ENCODE results near the gene MIP.
"Not testable (repeated sequence)": the region's sequence is repeated elsewhere in the genome, so short reads cannot be mapped to it uniquely, and the experiment has no call there.

The MIP gene

GRCh38 chr12:56462565-56462964 lies 8.1 kb upstream of the MIP start:
- no peak for DNase-seq

GRCh38 chr12:56461235-56462159 lies 7.0 kb upstream of the MIP start:
- no peak for DNase-seq

- DNase-seq: no peak
These were observed 3.4 kb upstream of the MIP start for GRCh38 chr12:56457817-56458216.

GRCh38 chr12:56451147-56451546 lies 3.3 kb downstream of the MIP start:
- DNase-seq: no peak

GRCh38 chr12:56450241-56450640 lies 4.2 kb downstream of the MIP start:
- no peak for DNase-seq

- no peak for DNase-seq
These were observed 4.9 kb downstream of the MIP start for GRCh38 chr12:56449622-56449984.

- peak; percentile 91 for DNase-seq
These were observed 5.4 kb downstream of the MIP start, which contains the start of gene TIMELESS for GRCh38 chr12:56448860-56449621. Gene TIMELESS (minus strand): TSS chr12:56449426. CDS start chr12:56434170, 15,256 bp downstream.

GRCh38 chr12:56443208-56443607 lies 11.2 kb downstream of the MIP start:
- DNase-seq: not testable (repeated sequence)

- DNase-seq: peak; percentile 75
These were observed 16.9 kb downstream of the MIP start for GRCh38 chr12:56437430-56438176.

- DNase-seq: no peak
These were observed 19.6 kb downstream of the MIP start for GRCh38 chr12:56434828-56435227.

GRCh38 chr12:56431850-56432249 lies 22.6 kb downstream of the MIP start:
- DNase-seq: no peak

GRCh38 chr12:56431288-56431687 lies 23.2 kb downstream of the MIP start:
- DNase-seq: no peak

- DNase-seq: no peak
These were observed 28.5 kb downstream of the MIP start for GRCh38 chr12:56425940-56426438.

GRCh38 chr12:56425193-56425592 lies 29.3 kb downstream of the MIP start:
- DNase-seq: no peak

GRCh38 chr12:56420411-56420810 lies 34.0 kb downstream of the MIP start:
- no peak for DNase-seq

GRCh38 chr12:56417739-56418138 lies 36.7 kb downstream of the MIP start:
- no peak for DNase-seq

GRCh38 chr12:56414401-56414800 lies 40.1 kb downstream of the MIP start:
- no peak for DNase-seq

GRCh38 chr12:56413392-56413791 lies 41.1 kb downstream of the MIP start:
- DNase-seq: no peak

GRCh38 chr12:56411781-56412639 lies 42.4 kb downstream of the MIP start:
- no peak for DNase-seq

- DNase-seq: no peak
These were observed 43.7 kb downstream of the MIP start for GRCh38 chr12:56410768-56411167.

- no peak for DNase-seq
These were observed 45.5 kb downstream of the MIP start for GRCh38 chr12:56408799-56409417.

- DNase-seq: not testable (repeated sequence)
These were observed 50.2 kb downstream of the MIP start for GRCh38 chr12:56404227-56404626.

All from hematopoietic multipotent progenitor cell treated with erythropoietin and hydrocortisone succinate and interleukin-3 and kit ligand, for 8 days (in vitro differentiated cells).